Measurements from ENCODE around the gene C9.

DNA sequence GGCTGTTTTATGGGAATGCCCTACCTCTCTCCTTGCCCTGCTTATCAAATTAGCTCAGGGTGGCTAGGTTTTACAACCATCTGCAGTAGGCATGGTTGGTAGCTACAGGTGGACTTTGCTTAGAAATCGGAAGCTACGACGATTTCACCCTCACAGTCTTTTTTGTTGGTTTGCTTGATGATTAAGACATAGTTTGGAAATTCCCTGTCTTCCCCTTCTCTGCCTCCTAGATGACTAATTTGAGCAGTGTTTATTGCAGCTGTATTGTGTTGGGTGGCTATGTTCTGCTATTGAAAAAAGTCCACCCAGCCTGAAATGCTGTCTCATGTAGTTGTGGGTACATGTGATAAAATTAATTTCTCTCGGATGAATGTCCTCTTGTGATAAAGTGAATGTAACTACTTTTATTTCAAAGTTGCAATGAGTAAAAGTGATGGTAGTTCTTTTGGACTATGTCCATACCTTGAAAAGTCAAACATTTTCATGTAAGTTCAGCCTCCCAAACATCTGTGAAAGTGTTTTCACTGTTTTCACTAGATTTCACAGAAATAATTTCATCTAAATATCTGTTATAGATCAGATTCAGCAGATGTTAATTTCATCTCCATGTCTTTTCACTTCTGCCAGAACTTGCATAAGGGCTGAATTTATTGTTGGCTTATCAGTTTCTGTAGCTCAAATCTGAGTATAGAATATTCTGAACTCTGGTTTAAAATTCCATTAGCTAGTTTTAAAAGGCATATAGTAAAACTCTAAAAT lies 107.6 kb downstream of the C9 start:
- TF ChIP-seq ZNF157 (tag by site-specific recombination; IDR thresholded peaks at IDR 0.05) (no peak), ZBTB7A (tag by site-specific recombination; IDR thresholded peaks at IDR 0.05; ENCODE audit: low read depth) (no peak), ZBTB1 (tag by site-specific recombination; IDR thresholded peaks at IDR 0.05) (no peak), ZNF274 (IDR thresholded peaks at IDR 0.05; ENCODE audit: low read length) (no peak), ZNF274 (tag by site-specific recombination; IDR thresholded peaks at IDR 0.05; ENCODE audit: borderline replicate concordance) (no peak)

Measured in HEK293 (cell line).